HEK293 (cell line): ENCODE measurements around the gene ACCSL.

Source experiments
- EGR2 ChIP-seq: fragments of 450-650 bp; formaldehyde crosslinking; IDR thresholded peaks from 2 replicates; pipeline ENCODE4 v1.5.1; 2016; ENCODE audit warnings: low read depth, missing biosample characterization, missing genetic modification characterization
- ELK4 ChIP-seq: IDR thresholded peaks from 2 replicates; pipeline ENCODE4 v1.6.1; 2011; ENCODE audit warnings: mild to moderate bottlenecking, low read depth, low read length, borderline replicate concordance
- GLIS1 ChIP-seq: fragments of 450-650 bp; formaldehyde crosslinking; IDR thresholded peaks from 2 replicates; pipeline ENCODE4 v1.5.1; 2016; ENCODE audit warnings: missing biosample characterization, missing genetic modification characterization
- INSM2 ChIP-seq: fragments of 450-650 bp; formaldehyde crosslinking; IDR thresholded peaks from 2 replicates; pipeline ENCODE4 v1.5.1; 2016; ENCODE audit warnings: missing biosample characterization, missing genetic modification characterization
- KLF10 ChIP-seq: fragments of 450-650 bp; IDR thresholded peaks from 2 replicates; pipeline ENCODE4 v1.5.1; 2018; ENCODE audit warnings: missing biosample characterization, mild to moderate bottlenecking, missing genetic modification characterization
- PATZ1 ChIP-seq: fragments of 450-650 bp; formaldehyde crosslinking; IDR thresholded peaks from 2 replicates; pipeline ENCODE4 v1.5.1; 2016; ENCODE audit warnings: missing biosample characterization, missing genetic modification characterization
- PRDM6 ChIP-seq: fragments of 450-650 bp; formaldehyde crosslinking; IDR thresholded peaks from 2 replicates; pipeline ENCODE4 v1.5.1; 2017; ENCODE audit warnings: missing biosample characterization, missing genetic modification characterization
- SCRT2 ChIP-seq: fragments of 450-650 bp; formaldehyde crosslinking; IDR thresholded peaks from 2 replicates; pipeline ENCODE4 v1.5.1; 2016; ENCODE audit warnings: missing biosample characterization, missing genetic modification characterization
- SP2 ChIP-seq: fragments of 450-650 bp; formaldehyde crosslinking; IDR thresholded peaks from 2 replicates; pipeline ENCODE4 v1.5.1; 2016; ENCODE audit warnings: missing biosample characterization, missing genetic modification characterization
- SP3 ChIP-seq: fragments of 450-650 bp; formaldehyde crosslinking; IDR thresholded peaks from 2 replicates; pipeline ENCODE4 v1.5.1; 2016; ENCODE audit warnings: missing biosample characterization, missing genetic modification characterization
- TRIM28 ChIP-seq: IDR thresholded peaks from 2 replicates; pipeline ENCODE4 v1.6.1; 2011; ENCODE audit warnings: low read length, control low read depth, borderline replicate concordance
- ZBTB11 ChIP-seq: fragments of 450-650 bp; formaldehyde crosslinking; conservative IDR thresholded peaks from 2 replicates; pipeline ENCODE4 v1.5.1; 2016; ENCODE audit warnings: low read depth, missing biosample characterization, missing genetic modification characterization
- ZNF155 ChIP-seq: fragments of 450-650 bp; formaldehyde crosslinking; IDR thresholded peaks from 2 replicates; pipeline ENCODE4 v1.5.1; 2016; ENCODE audit warnings: missing biosample characterization, missing genetic modification characterization
- ZNF211 ChIP-seq: fragments of 450-650 bp; formaldehyde crosslinking; IDR thresholded peaks from 2 replicates; pipeline ENCODE4 v1.5.1; 2016; ENCODE audit warnings: low read depth, missing biosample characterization, missing genetic modification characterization
- ZNF223 ChIP-seq: fragments of 450-650 bp; formaldehyde crosslinking; IDR thresholded peaks from 2 replicates; pipeline ENCODE4 v1.5.1; 2016; ENCODE audit warnings: missing biosample characterization, missing genetic modification characterization
- ZNF24 ChIP-seq: fragments of 450-650 bp; formaldehyde crosslinking; IDR thresholded peaks from 2 replicates; pipeline ENCODE4 v1.5.1; 2016; ENCODE audit warnings: missing biosample characterization, missing genetic modification characterization
- ZNF274 ChIP-seq, 2 experiments: fragments of 200-500 bp in 1 of 2; fragments of 450-650 bp in 1 of 2; sonication (Bioruptor generic) in 1 of 2; formaldehyde crosslinking in 1 of 2; IDR thresholded peaks; 2 replicates each; pipeline versions ENCODE4 v1.5.1 to v1.6.1; 2014 to 2016; ENCODE audit warnings: borderline replicate concordance in 1 of 2, inconsistent platforms in 1 of 2, low read length in 1 of 2, missing biosample characterization in 1 of 2, missing genetic modification characterization in 1 of 2
- ZNF292 ChIP-seq: fragments of 450-650 bp; formaldehyde crosslinking; IDR thresholded peaks from 2 replicates; pipeline ENCODE4 v1.5.1; 2016; ENCODE audit warnings: low read depth, missing biosample characterization, missing genetic modification characterization, borderline replicate concordance
- ZNF350 ChIP-seq: fragments of 450-650 bp; formaldehyde crosslinking; IDR thresholded peaks from 2 replicates; pipeline ENCODE4 v1.5.0; 2017; ENCODE audit warnings: missing biosample characterization, mild to moderate bottlenecking, missing genetic modification characterization
- ZNF416 ChIP-seq: fragments of 450-650 bp; formaldehyde crosslinking; IDR thresholded peaks from 2 replicates; pipeline ENCODE4 v1.5.1; 2016; ENCODE audit warnings: missing biosample characterization, missing genetic modification characterization
- ZNF423 ChIP-seq: fragments of 450-650 bp; formaldehyde crosslinking; IDR thresholded peaks from 2 replicates; pipeline ENCODE4 v1.5.1; 2016; ENCODE audit warnings: missing biosample characterization, missing genetic modification characterization
- ZNF433 ChIP-seq: fragments of 450-650 bp; formaldehyde crosslinking; IDR thresholded peaks from 2 replicates; pipeline ENCODE4 v1.5.1; 2016; ENCODE audit warnings: missing biosample characterization, missing genetic modification characterization, low read depth
- ZNF561 ChIP-seq: fragments of 450-650 bp; IDR thresholded peaks from 2 replicates; pipeline ENCODE4 v1.5.1; 2018; ENCODE audit warnings: missing biosample characterization, missing genetic modification characterization, borderline replicate concordance
- ZNF600 ChIP-seq: fragments of 450-650 bp; formaldehyde crosslinking; IDR thresholded peaks from 2 replicates; pipeline ENCODE4 v1.5.1; 2016; ENCODE audit warnings: missing biosample characterization, missing genetic modification characterization
- ZNF629 ChIP-seq: fragments of 450-650 bp; formaldehyde crosslinking; IDR thresholded peaks from 2 replicates; pipeline ENCODE4 v1.5.1; 2017; ENCODE audit warnings: missing biosample characterization, missing genetic modification characterization
- ZNF692 ChIP-seq: fragments of 450-650 bp; formaldehyde crosslinking; IDR thresholded peaks from 2 replicates; pipeline ENCODE4 v1.5.1; 2016; ENCODE audit warnings: missing biosample characterization, missing genetic modification characterization
- ZNF768 ChIP-seq: fragments of 450-650 bp; formaldehyde crosslinking; IDR thresholded peaks from 2 replicates; pipeline ENCODE4 v1.5.1; 2018; ENCODE audit warnings: missing biosample characterization, mild to moderate bottlenecking, missing genetic modification characterization

Gene ACCSL

GRCh38 chr11:44065841-44066731, 18.3 kb downstream of the ACCSL start, which contains the start of gene ACCS (continued):
- TF ChIP-seq ZNF274 (IDR thresholded peaks at IDR 0.05; ENCODE audit: low read length) = no peak
- no peak for TF ChIP-seq ZNF274 (tag by site-specific recombination; IDR thresholded peaks at IDR 0.05; ENCODE audit: borderline replicate concordance)
- TF ChIP-seq ELK4 = no peak
- no peak for TF ChIP-seq ZNF433 (tag by site-specific recombination)
- TF ChIP-seq EGR2 (tag by site-specific recombination) = peak; percentile 88
- TF ChIP-seq ZNF292 (tag by site-specific recombination) = no peak
- TF ChIP-seq PRDM6 = peak; percentile 11; the same call in 1 of the 2 replicates
- TF ChIP-seq TRIM28 = no peak
- no peak for TF ChIP-seq ZNF416 (tag by site-specific recombination)
- peak; percentile 47; the same call in 1 of the 2 replicates for TF ChIP-seq ZBTB11
- TF ChIP-seq ZNF155 (tag by site-specific recombination) = no peak
- TF ChIP-seq ZNF600 (tag by site-specific recombination) = peak; percentile 71; the same call in 1 of the 2 replicates
- no peak for TF ChIP-seq ZNF223 (tag by site-specific recombination)
- TF ChIP-seq ZNF211 (tag by site-specific recombination) = no peak
- TF ChIP-seq ZNF350 (tag by site-specific recombination) = no peak
- TF ChIP-seq ZNF768 (tag by site-specific recombination) = no peak
- 0 out of 2 replicates have a peak, but pooled peaks have one; percentile 48 for TF ChIP-seq ZNF692 (tag by site-specific recombination)
- no peak for TF ChIP-seq SCRT2 (tag by site-specific recombination)
- TF ChIP-seq GLIS1 (tag by site-specific recombination) = peak; percentile 17; the same call in 1 of the 2 replicates
- no peak for TF ChIP-seq ZNF24 (tag by site-specific recombination)
- peak; percentile 67 for TF ChIP-seq ZNF423 (tag by site-specific recombination)
- TF ChIP-seq SP2 (tag by site-specific recombination) = peak; percentile 78
- peak; percentile 24; the same call in 1 of the 2 replicates for TF ChIP-seq ZNF629
- TF ChIP-seq PATZ1 (tag by site-specific recombination) = peak; percentile 58
- TF ChIP-seq INSM2 (tag by site-specific recombination) = no peak
- TF ChIP-seq SP3 = peak; percentile 70
- no peak; the same call in 1 of the 2 replicates for TF ChIP-seq ZNF561 (tag by site-specific recombination)
- peak; percentile 54; the same call in 1 of the 2 replicates for TF ChIP-seq KLF10 (tag by site-specific recombination)
